Upper lobe of right lung (tissue), 1 donor: ENCODE measurements around the gene BTBD1. TPM values are rescaled to one million over a fixed set of nuclear protein-coding genes. Genes with fewer than 3 reads are reported as not detected.

ENCODE experiments used
- ATAC-seq: fragments of 200-7000 bp; cut with Tn5 transposase; one replicate; pipeline ENCODE4 v1.9.1; 2020; ENCODE audit warnings: mild to moderate bottlenecking, moderate library complexity
- DNase-seq: peaks from one replicate; pipeline ENCODE4 v3.0.0-alpha.2; 2020
- H3K27ac ChIP-seq: fragments of 200-600 bp; one replicate; pipeline ENCODE4 v1.8.0; 2022
- H3K27me3 ChIP-seq: fragments of 200-600 bp; one replicate; pipeline ENCODE4 v1.8.0; 2022; ENCODE audit warnings: mild to moderate bottlenecking
- H3K36me3 ChIP-seq: fragments of 200-600 bp; one replicate; pipeline ENCODE4 v1.8.0; 2022
- H3K4me1 ChIP-seq: fragments of 200-600 bp; one replicate; pipeline ENCODE4 v1.8.0; 2022
- H3K4me3 ChIP-seq: fragments of 200-600 bp; one replicate; pipeline ENCODE4 v1.8.0; 2022; ENCODE audit warnings: mild to moderate bottlenecking
- H3K9me3 ChIP-seq: fragments of 200-600 bp; one replicate; pipeline ENCODE4 v1.8.0; 2022
- intact Hi-C: fragments of 100-400 bp; cut with DNase I; formaldehyde crosslinking; loops from one replicate; pipeline ENCODE4 v1.11.0; 2022
- total RNA-seq: library from RNA; stranded (reverse); fragmentation: NEBNext Ultra II Directional; extraction: Animal tissue kit (Norgen Biotek cat#: 25700); gene quantifications from one replicate; pipeline ENCODE4 v1.2.1, GENCODE V29; 2021
- TF ChIP-seq, protein P1 (sequence below): fragments of 200-600 bp; IDR thresholded peaks from one replicate; pipeline ENCODE4 v1.8.0; 2022; ENCODE audit warnings: antibody characterized with exemption
- donor health status: DM: no; HTN: yes; CAD: no; lungs with severe emphysema.

The BTBD1 gene
- total RNA-seq, 1 donor from 2014 or later, result 44.6 TPM

DNA sequence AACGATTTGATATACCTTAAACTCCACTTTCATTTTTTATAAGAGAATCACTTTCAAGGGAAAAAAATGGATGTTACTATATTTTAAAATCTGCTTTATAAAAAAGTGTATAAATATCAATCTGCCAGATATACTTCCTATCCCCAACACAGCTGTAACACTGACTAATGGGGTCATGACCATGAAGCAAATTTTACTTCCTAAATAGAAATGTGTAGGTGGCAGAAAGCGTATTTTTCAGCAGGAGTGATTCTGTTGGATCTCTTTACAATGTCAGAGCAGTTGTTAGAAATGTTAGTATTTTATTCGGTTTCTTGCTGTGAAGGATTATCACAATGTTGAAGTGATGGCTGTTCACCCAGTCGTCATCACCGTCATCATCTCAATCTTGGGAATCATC is 50.1 kb downstream of the BTBD1 start:
- Histone ChIP-seq H3K27ac (no peak overlapping the region), H3K9me3 (no peaks in the 10 kb centered on the region), H3K36me3 (peaks cover 57% of the 10 kb centered on the region), H3K27me3 (no peaks in the 10 kb centered on the region), H3K4me1 (peaks cover under 1% of the 10 kb centered on the region), H3K4me3 (no peak overlapping the region)
- TF ChIP-seq, protein P1, sequence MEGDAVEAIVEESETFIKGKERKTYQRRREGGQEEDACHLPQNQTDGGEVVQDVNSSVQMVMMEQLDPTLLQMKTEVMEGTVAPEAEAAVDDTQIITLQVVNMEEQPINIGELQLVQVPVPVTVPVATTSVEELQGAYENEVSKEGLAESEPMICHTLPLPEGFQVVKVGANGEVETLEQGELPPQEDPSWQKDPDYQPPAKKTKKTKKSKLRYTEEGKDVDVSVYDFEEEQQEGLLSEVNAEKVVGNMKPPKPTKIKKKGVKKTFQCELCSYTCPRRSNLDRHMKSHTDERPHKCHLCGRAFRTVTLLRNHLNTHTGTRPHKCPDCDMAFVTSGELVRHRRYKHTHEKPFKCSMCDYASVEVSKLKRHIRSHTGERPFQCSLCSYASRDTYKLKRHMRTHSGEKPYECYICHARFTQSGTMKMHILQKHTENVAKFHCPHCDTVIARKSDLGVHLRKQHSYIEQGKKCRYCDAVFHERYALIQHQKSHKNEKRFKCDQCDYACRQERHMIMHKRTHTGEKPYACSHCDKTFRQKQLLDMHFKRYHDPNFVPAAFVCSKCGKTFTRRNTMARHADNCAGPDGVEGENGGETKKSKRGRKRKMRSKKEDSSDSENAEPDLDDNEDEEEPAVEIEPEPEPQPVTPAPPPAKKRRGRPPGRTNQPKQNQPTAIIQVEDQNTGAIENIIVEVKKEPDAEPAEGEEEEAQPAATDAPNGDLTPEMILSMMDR, result no peak
- no peak for ATAC-seq
- no peak for DNase-seq
- intact Hi-C loops, result no loop called here

DNA sequence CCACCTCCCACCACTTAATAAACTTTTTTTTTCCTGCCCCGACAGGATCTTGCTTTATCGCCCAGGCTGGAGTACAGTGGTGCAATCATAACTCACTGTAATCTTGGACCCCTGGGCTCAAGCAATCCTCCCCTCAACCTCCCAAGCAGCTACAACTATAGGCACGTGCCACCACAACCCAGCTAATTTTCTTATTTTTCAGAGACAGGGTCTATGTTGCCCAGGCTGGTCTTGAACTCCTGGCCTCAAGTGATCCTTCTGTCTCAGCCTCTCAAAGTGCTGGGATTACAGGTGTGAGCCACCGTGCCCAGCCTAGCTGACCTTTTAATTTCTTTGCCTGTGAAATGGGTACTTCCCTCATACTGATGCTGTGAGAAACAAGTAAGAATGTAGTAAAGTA is 51.7 kb downstream of the BTBD1 start:
- H3K4me3 ChIP-seq, result no peak overlapping the region
- no peaks in the 10 kb centered on the region for H3K9me3 ChIP-seq
- peaks cover 46% of the 10 kb centered on the region for H3K36me3 ChIP-seq
- H3K4me1 ChIP-seq, result peaks cover 8% of the 10 kb centered on the region
- intact Hi-C loops, result no loop called here
- H3K27me3 ChIP-seq, result no peaks in the 10 kb centered on the region
- TF ChIP-seq, protein P1, result no peak
- ATAC-seq (no peak), DNase-seq (no peak)
- H3K27ac ChIP-seq, result no peak overlapping the region

DNA sequence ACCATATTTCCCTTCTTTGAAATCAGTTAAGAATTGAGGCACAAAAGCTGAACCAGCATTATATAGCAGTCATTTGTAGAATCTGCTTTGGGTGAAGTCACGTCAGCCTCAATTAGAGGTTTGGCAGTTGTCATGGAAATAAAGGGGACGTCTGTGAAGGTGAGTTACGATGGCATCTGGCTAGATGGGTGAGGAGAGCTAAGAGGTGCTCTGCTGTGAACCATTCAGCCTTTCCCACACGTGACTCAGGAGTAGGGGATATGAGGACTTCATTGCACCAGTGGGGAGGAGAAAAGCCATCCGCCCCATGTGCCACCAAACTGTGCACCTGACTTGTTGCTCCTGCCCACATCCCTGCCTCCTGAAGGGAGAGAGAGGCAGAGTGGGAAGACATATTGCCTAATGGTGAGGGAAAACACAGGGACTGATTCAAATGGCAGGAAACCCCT is 52.8 kb downstream of the BTBD1 start:
- DNase-seq (no peak), ATAC-seq (no peak)
- TF ChIP-seq, protein P1, result no peak
- no peak overlapping the region for H3K27ac ChIP-seq
- H3K4me1 ChIP-seq, result peaks cover 13% of the 10 kb centered on the region
- no peaks in the 10 kb centered on the region for H3K9me3 ChIP-seq
- H3K4me3 ChIP-seq, result no peak overlapping the region
- H3K27me3 ChIP-seq, result no peaks in the 10 kb centered on the region
- peaks cover 37% of the 10 kb centered on the region for H3K36me3 ChIP-seq
- intact Hi-C loops, result no loop called here

DNA sequence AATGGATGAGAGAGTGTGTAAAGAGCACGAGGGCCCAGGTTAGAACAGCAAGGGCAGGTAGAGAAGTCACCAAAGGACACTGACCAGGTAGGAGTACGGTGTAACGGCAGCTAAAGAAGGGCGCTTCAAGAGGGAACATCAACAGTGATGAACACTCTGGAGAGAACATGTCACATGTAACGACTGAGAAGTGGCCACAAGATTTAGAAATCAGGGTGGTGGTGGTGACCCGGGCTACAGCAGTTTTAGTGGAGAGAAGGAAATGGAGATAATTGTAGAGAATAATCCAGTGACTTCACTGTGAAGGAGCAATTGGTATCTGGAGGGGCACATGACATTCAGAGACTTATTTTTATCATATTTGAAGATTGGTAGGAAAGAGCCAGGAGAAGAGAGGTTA is 54.4 kb downstream of the BTBD1 start:
- H3K9me3 ChIP-seq, result no peaks in the 10 kb centered on the region
- peaks cover 13% of the 10 kb centered on the region for H3K4me1 ChIP-seq
- H3K27me3 ChIP-seq, result no peaks in the 10 kb centered on the region
- ATAC-seq (no peak), DNase-seq (no peak)
- no peak overlapping the region for H3K27ac ChIP-seq
- H3K4me3 ChIP-seq, result no peak overlapping the region
- TF ChIP-seq, protein P1, result no peak
- peaks cover 37% of the 10 kb centered on the region for H3K36me3 ChIP-seq
- intact Hi-C loops, result no loop called here

DNA sequence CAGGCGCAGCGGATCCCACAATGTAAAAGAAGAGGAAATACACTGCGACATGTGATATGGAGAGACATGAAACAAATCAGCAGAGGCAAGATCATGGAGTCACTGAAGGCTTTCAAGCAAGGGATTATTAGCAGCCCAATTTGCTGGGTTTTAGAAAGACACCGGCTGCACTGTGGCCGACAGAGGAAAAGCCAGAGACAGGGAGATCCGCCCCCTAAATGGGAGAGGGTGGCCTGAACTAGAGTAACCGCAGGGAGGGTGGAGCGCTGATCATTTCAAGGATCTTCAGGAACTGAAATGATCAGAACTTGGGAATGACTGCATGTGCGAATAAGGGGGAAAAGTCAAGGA is 55.0 kb downstream of the BTBD1 start:
- intact Hi-C loops, result no loop called here
- ATAC-seq (no peak), DNase-seq (no peak)
- Histone ChIP-seq H3K27ac (peak overlapping the region; percentile 86), H3K27me3 (no peaks in the 10 kb centered on the region), H3K9me3 (no peaks in the 10 kb centered on the region), H3K4me3 (peak overlapping the region; percentile 99), H3K36me3 (peaks cover 37% of the 10 kb centered on the region), H3K4me1 (peaks cover 13% of the 10 kb centered on the region)
- TF ChIP-seq, protein P1, result no peak
